HG02623 (cell line): ENCODE results near the gene ETNPPL.
"Not testable (repeated sequence)": the region's sequence is repeated elsewhere in the genome, so short reads cannot be mapped to it uniquely, and the experiment has no call there.

Source experiments
- ATAC-seq: cut with Tn5 transposase; IDR thresholded peaks from one replicate; pipeline ENCODE4 v1.9.1; 2021; ENCODE audit warnings: moderate library complexity; ENCODE audit not compliant: unreplicated experiment

ETNPPL gene

GRCh38 chr4:108763226-108763593 is 357 bp upstream of the ETNPPL start:
- no peak for ATAC-seq

GRCh38 chr4:108758498-108758897 is 4.4 kb downstream of the ETNPPL start:
- ATAC-seq, result no peak

- no peak for ATAC-seq
Observed at GRCh38 chr4:108754327-108754726, 8.5 kb downstream of the ETNPPL start.

GRCh38 chr4:108751321-108751720 is 11.5 kb downstream of the ETNPPL start:
- ATAC-seq, result no peak

GRCh38 chr4:108749119-108749518 is 13.7 kb downstream of the ETNPPL start:
- no peak for ATAC-seq

GRCh38 chr4:108746511-108746910 is 16.3 kb downstream of the ETNPPL start:
- no peak for ATAC-seq

GRCh38 chr4:108744307-108744706 is 18.5 kb downstream of the ETNPPL start:
- no peak for ATAC-seq

- no peak for ATAC-seq
Observed at GRCh38 chr4:108742451-108743420, 20.1 kb downstream of the ETNPPL start.

- no peak for ATAC-seq
Observed at GRCh38 chr4:108738003-108738706, 24.7 kb downstream of the ETNPPL start.

GRCh38 chr4:108731006-108731405 is 31.8 kb downstream of the ETNPPL start:
- ATAC-seq, result no peak

- ATAC-seq, result no peak
Observed at GRCh38 chr4:108730579-108730978, 32.3 kb downstream of the ETNPPL start.

GRCh38 chr4:108729731-108730130 is 33.1 kb downstream of the ETNPPL start:
- ATAC-seq, result no peak

- no peak for ATAC-seq
Observed at GRCh38 chr4:108725457-108725856, 37.4 kb downstream of the ETNPPL start.

- no peak for ATAC-seq
Observed at GRCh38 chr4:108717386-108717785, 45.5 kb downstream of the ETNPPL start.

GRCh38 chr4:108716340-108716739 is 46.5 kb downstream of the ETNPPL start:
- ATAC-seq, result no peak

GRCh38 chr4:108714880-108715279 is 48.0 kb downstream of the ETNPPL start:
- no peak for ATAC-seq

GRCh38 chr4:108710578-108710977 is 52.3 kb downstream of the ETNPPL start:
- ATAC-seq, result not testable (repeated sequence)

- no peak for ATAC-seq
Observed at GRCh38 chr4:108709722-108710121, 53.1 kb downstream of the ETNPPL start.

GRCh38 chr4:108709234-108709633 is 53.6 kb downstream of the ETNPPL start:
- no peak for ATAC-seq

GRCh38 chr4:108706289-108706688 is 56.6 kb downstream of the ETNPPL start:
- ATAC-seq, result no peak

GRCh38 chr4:108703966-108704365 is 58.9 kb downstream of the ETNPPL start:
- ATAC-seq, result no peak

GRCh38 chr4:108703370-108703769 is 59.5 kb downstream of the ETNPPL start:
- no peak for ATAC-seq
